ENCODE results near the gene SPRED2.

- TF ChIP-seq FOXP2 (optimal IDR thresholded peaks at IDR 0.05; ENCODE audit: borderline replicate concordance, extremely low read depth, extremely low read length, insufficient read depth) (no peak), POLR2AphosphoS5 (IDR thresholded peaks at IDR 0.05; ENCODE audit: low read depth, low read length) (no peak)
Measured at GRCh38 chr2:65424391-65424790, 8.0 kb downstream of the SPRED2 start.

Measured in PFSK-1 (cell line).